Measurements from ENCODE around the gene ARHGEF12.

ARHGEF12 gene

DNA sequence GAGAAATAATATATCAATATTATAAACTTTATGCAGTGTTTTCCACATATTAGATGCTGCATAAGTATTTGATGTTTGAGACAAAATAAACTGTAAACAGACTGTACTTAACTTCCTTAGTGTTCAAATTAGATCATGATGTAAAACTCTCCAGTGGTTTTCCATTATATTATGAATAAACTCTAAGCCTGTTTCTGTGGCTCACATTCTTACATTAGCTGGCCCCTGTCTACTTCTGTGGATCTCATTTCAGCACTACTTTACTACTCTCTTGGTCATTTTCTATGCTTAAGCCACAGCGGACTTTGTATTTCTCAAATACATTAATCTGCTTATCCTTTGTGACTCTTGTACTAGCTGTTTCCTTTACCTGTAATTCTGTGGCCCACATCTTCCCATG lies 55.6 kb downstream of the ARHGEF12 start:
- TF ChIP-seq, protein P1, sequence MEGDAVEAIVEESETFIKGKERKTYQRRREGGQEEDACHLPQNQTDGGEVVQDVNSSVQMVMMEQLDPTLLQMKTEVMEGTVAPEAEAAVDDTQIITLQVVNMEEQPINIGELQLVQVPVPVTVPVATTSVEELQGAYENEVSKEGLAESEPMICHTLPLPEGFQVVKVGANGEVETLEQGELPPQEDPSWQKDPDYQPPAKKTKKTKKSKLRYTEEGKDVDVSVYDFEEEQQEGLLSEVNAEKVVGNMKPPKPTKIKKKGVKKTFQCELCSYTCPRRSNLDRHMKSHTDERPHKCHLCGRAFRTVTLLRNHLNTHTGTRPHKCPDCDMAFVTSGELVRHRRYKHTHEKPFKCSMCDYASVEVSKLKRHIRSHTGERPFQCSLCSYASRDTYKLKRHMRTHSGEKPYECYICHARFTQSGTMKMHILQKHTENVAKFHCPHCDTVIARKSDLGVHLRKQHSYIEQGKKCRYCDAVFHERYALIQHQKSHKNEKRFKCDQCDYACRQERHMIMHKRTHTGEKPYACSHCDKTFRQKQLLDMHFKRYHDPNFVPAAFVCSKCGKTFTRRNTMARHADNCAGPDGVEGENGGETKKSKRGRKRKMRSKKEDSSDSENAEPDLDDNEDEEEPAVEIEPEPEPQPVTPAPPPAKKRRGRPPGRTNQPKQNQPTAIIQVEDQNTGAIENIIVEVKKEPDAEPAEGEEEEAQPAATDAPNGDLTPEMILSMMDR (IDR thresholded peaks at IDR 0.05; ENCODE audit: low read depth, low read length), result no peak
- H3K4me3 ChIP-seq (ENCODE audit: low read depth, low read length), result no peak overlapping the region

DNA sequence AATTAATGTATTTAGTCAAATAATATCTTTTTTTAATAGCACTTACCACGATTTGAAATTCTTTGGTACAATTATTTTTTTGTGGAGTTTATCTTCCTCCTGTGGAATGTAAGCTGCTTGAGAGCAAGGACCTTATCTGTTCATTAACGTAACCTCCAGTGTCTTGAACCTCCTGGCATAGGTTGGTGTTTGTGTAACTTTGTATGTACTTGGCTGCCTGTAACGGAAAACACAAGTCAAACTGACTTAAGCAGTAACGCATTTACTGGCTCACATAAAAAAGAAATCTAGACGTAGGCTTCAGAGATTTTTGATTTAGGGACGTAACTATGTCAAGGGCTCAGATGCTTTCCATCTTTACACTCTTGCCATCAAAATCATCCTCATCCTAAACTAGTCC lies 56.1 kb downstream of the ARHGEF12 start:
- TF ChIP-seq, protein P1 (IDR thresholded peaks at IDR 0.05; ENCODE audit: low read depth, low read length), result no peak
- H3K4me3 ChIP-seq (ENCODE audit: low read depth, low read length), result no peak overlapping the region

DNA sequence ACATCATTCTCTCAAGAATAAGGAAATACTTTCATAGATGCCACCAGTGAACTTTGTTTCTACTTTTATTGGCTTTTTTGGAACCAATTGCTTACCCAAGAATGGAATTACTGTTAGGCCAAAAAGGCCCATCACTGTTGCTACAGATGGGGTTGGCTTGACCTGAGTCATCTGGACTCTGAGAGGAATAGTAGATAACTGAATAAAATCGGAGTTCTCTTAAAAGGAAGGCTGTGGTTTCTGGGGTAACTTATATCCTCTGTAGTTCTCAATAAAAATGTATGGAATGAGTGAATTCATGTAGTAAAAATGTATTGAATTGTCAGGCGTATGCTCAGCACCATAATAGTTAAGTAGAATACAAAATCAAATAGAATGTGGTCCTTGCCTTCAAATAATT lies 56.6 kb downstream of the ARHGEF12 start:
- TF ChIP-seq, protein P1 (IDR thresholded peaks at IDR 0.05; ENCODE audit: low read depth, low read length), result no peak
- no peak overlapping the region for H3K4me3 ChIP-seq (ENCODE audit: low read depth, low read length)

DNA sequence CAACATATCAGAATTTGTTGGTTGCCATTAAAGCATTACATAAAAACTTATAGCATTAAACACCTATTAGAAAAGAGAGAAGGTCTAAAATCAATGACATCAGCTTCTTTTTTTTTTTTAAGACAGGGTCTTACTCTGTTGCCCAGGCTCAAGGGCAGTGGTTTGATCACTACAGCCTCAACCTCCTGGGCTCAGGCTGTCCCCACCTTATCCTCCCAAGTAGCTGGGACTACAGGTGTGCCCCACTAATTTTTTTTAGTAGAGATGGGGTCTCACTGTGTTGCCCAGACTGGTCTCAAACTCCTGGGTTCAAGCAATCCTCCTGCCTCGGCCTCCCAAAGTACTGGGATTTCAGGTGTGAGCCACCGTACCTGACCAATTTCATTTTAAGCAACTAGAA lies 57.9 kb downstream of the ARHGEF12 start:
- no peak overlapping the region for H3K4me3 ChIP-seq (ENCODE audit: low read depth, low read length)
- TF ChIP-seq, protein P1 (IDR thresholded peaks at IDR 0.05; ENCODE audit: low read depth, low read length), result no peak

DNA sequence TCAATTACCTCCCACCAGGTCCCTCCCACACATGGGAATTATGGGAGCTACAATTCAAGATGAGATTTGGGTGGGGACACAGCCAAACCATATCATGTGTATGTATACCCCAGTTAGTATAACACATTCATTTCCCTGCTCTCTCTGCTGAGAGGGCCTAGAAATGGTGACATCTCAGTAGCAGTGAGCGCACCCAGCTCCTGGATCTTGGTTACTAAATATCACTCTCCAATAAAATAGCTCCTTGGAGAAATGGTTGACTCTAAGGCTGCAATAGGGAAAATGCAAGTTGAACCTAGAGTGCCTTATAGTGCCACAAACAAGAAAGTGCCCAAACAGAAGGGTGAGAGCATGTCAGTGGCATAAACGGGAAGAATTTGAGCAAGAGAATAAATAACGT lies 59.6 kb downstream of the ARHGEF12 start:
- H3K4me3 ChIP-seq (ENCODE audit: low read depth, low read length), result no peak overlapping the region
- TF ChIP-seq, protein P1 (IDR thresholded peaks at IDR 0.05; ENCODE audit: low read depth, low read length), result no peak

DNA sequence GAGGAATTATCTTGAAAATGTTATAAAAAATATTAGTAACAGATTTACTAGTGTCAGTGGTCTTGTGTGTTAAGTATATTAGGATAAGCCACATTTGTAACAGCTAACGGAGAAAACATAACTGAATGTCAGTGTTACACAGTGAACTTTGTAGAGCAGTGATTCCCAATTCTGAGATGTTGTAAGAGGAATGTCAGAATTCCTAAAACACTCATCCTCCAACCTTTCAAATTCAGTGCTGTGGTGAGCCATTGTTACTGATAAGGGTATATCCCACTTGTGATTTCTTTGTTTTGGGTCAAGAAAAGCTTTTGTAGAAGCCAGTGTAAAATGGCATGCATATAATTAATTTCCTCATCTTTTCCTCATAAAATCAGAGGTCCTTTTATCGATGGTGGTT lies 61.9 kb downstream of the ARHGEF12 start:
- TF ChIP-seq, protein P1 (IDR thresholded peaks at IDR 0.05; ENCODE audit: low read depth, low read length), result no peak
- no peak overlapping the region for H3K4me3 ChIP-seq (ENCODE audit: low read depth, low read length)

DNA sequence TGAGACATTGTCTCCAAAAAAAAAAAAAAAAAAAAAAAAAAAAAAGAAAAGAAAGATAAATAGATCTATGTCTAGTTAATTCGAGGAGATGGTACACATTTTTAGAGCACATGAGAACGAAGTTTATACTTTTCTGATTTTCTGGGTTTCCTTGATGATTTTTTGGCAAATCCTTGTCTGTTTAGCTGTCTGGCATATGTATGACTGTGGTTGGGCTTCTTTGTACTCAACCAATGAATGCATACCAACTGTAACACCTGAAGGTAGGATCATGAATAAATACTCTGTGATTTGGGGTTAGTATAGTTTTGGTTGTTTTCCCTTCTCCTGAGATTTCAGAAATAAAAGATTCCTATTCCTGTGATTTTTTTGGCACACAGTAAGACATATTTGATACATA lies 63.1 kb downstream of the ARHGEF12 start:
- H3K4me3 ChIP-seq (ENCODE audit: low read depth, low read length), result no peak overlapping the region
- TF ChIP-seq, protein P1 (IDR thresholded peaks at IDR 0.05; ENCODE audit: low read depth, low read length), result no peak

Data from WI38 (cell line).